WTC11 (cell line): ENCODE measurements around the gene PPM1A. TPM values are rescaled to one million over a fixed set of nuclear protein-coding genes. Genes with fewer than 3 reads are reported as not detected.

Experiments
- ATAC-seq: fragments of 200-7000 bp; cut with Tn5 transposase; 2 replicates; pipeline ENCODE4 v1.10.0; 2021; ENCODE audit warnings: mild to moderate bottlenecking, moderate library complexity
- CTCF ChIA-PET: fragments of 300-600 bp; sonication (Branson Sonifier 250); formaldehyde crosslinking; loops from one replicate; lab custom pipeline; 2021; ENCODE audit warnings: antibody characterized with exemption; lab: Charles Lee
- POLR2A ChIA-PET: fragments of 350-600 bp; sonication (Branson Sonifier 250); formaldehyde crosslinking; loops from one replicate; lab custom pipeline; 2021; ENCODE audit warnings: antibody characterized with exemption; lab: Charles Lee
- DNase-seq: peaks from one replicate; pipeline ENCODE4 v3.0.0; 2021; ENCODE audit warnings: low spot score
- H3K27ac Mint-ChIP-seq: 2 replicates; pipeline ENCODE4 v1.8.0; 2021; ENCODE audit warnings: mixed read lengths
- H3K27me3 Mint-ChIP-seq: 2 replicates; pipeline ENCODE4 v1.8.0; 2021; ENCODE audit warnings: low read depth, mild to moderate bottlenecking, moderate library complexity, mixed read lengths
- H3K36me3 Mint-ChIP-seq: 2 replicates; pipeline ENCODE4 v1.8.0; 2021; ENCODE audit warnings: mixed read lengths
- H3K4me1 Mint-ChIP-seq: 2 replicates; pipeline ENCODE4 v1.8.0; 2022; ENCODE audit warnings: mixed read lengths
- H3K4me3 Mint-ChIP-seq: 2 replicates; pipeline ENCODE4 v1.8.0; 2021; ENCODE audit warnings: mild to moderate bottlenecking, moderate library complexity, mixed read lengths
- H3K9me3 Mint-ChIP-seq: 2 replicates; pipeline ENCODE4 v1.8.0; 2021; ENCODE audit warnings: mixed read lengths
- ELF4 ChIP-seq: sonication (generic); formaldehyde crosslinking; IDR thresholded peaks from 2 replicates; pipeline ENCODE4 v1.8.1; 2022; ENCODE audit warnings: low read depth, mild to moderate bottlenecking, moderate library complexity, missing genetic modification reagents
- ESRRA ChIP-seq: sonication (generic); formaldehyde crosslinking; IDR thresholded peaks from 2 replicates; pipeline ENCODE4 v1.8.1; 2022; ENCODE audit warnings: mild to moderate bottlenecking, missing genetic modification reagents, borderline replicate concordance
- FOXP1 ChIP-seq: sonication (generic); formaldehyde crosslinking; IDR thresholded peaks from 2 replicates; pipeline ENCODE4 v1.8.0; 2022; ENCODE audit warnings: missing genetic modification reagents, mild to moderate bottlenecking, moderate library complexity, borderline replicate concordance
- HMGA2 ChIP-seq: fragments of 250-450 bp; sonication (Bioruptor Pico); IDR thresholded peaks from 2 replicates; pipeline ENCODE4 v1.4.0; 2021; ENCODE audit warnings: mild to moderate bottlenecking, moderate library complexity
- KAT7 ChIP-seq: sonication (generic); formaldehyde crosslinking; IDR thresholded peaks from 2 replicates; pipeline ENCODE4 v1.8.1; 2023; ENCODE audit warnings: missing genetic modification reagents, mild to moderate bottlenecking, borderline replicate concordance
- MYBL2 ChIP-seq: sonication (generic); formaldehyde crosslinking; IDR thresholded peaks from 2 replicates; pipeline ENCODE4 v1.8.1; 2023; ENCODE audit warnings: mild to moderate bottlenecking, moderate library complexity, missing genetic modification reagents
- NR3C1 ChIP-seq: sonication (generic); formaldehyde crosslinking; conservative IDR thresholded peaks from 2 replicates; pipeline ENCODE4 v1.8.1; 2023; ENCODE audit warnings: low read depth, mild to moderate bottlenecking, missing genetic modification reagents
- RELA ChIP-seq: sonication (generic); formaldehyde crosslinking; IDR thresholded peaks from 2 replicates; pipeline ENCODE4 v1.8.1; 2022; ENCODE audit warnings: missing genetic modification reagents, mild to moderate bottlenecking, borderline replicate concordance
- SMAD4 ChIP-seq: sonication (generic); formaldehyde crosslinking; IDR thresholded peaks from 2 replicates; pipeline ENCODE4 v1.8.0; 2022; ENCODE audit warnings: mild to moderate bottlenecking, missing genetic modification reagents
- TEAD4 ChIP-seq: sonication (generic); formaldehyde crosslinking; IDR thresholded peaks from 2 replicates; pipeline ENCODE4 v1.8.0; 2022; ENCODE audit warnings: mild to moderate bottlenecking, missing genetic modification reagents
- ZNF121 ChIP-seq: sonication (generic); formaldehyde crosslinking; IDR thresholded peaks from 2 replicates; pipeline ENCODE4 v1.8.0; 2023; ENCODE audit warnings: missing genetic modification reagents
- ZNF138 ChIP-seq: sonication (generic); formaldehyde crosslinking; conservative IDR thresholded peaks from 2 replicates; pipeline ENCODE4 v1.8.1; 2022; ENCODE audit warnings: mild to moderate bottlenecking, moderate library complexity, missing genetic modification reagents
- ZNF317 ChIP-seq: sonication (generic); formaldehyde crosslinking; IDR thresholded peaks from 2 replicates; pipeline ENCODE4 v1.8.1; 2023; ENCODE audit warnings: low read depth, mild to moderate bottlenecking, moderate library complexity, missing genetic modification reagents, borderline replicate concordance
- ZNF671 ChIP-seq: fragments of 250-450 bp; sonication (Bioruptor Pico); IDR thresholded peaks from 2 replicates; pipeline ENCODE4 v1.8.0; 2021; ENCODE audit warnings: mild to moderate bottlenecking
- total RNA-seq: library from RNA; stranded (reverse); gene quantifications from 3 replicates; pipeline ENCODE4 v1.2.3, GENCODE V29; 2021
- TF ChIP-seq, protein P1 (sequence below): sonication (generic); formaldehyde crosslinking; IDR thresholded peaks from 2 replicates; pipeline ENCODE4 v1.8.0; 2022; ENCODE audit warnings: mild to moderate bottlenecking, missing genetic modification reagents
- TF ChIP-seq, protein P2 (sequence below): sonication (generic); formaldehyde crosslinking; IDR thresholded peaks from 2 replicates; pipeline ENCODE4 v1.8.0; 2023; ENCODE audit warnings: mild to moderate bottlenecking, missing genetic modification reagents
- TF ChIP-seq, protein P3 (sequence below): sonication (generic); formaldehyde crosslinking; IDR thresholded peaks from 2 replicates; pipeline ENCODE4 v1.8.1; 2022; ENCODE audit warnings: low read depth, mild to moderate bottlenecking, moderate library complexity, missing genetic modification reagents, borderline replicate concordance
- TF ChIP-seq, protein P4 (sequence below): sonication (generic); formaldehyde crosslinking; IDR thresholded peaks from 2 replicates; pipeline ENCODE4 v1.8.1; 2022; ENCODE audit warnings: mild to moderate bottlenecking, missing genetic modification reagents, moderate library complexity, borderline replicate concordance
- TF ChIP-seq, protein P5 (sequence below): sonication (generic); formaldehyde crosslinking; IDR thresholded peaks from 2 replicates; pipeline ENCODE4 v1.8.1; 2023; ENCODE audit warnings: mild to moderate bottlenecking, missing genetic modification reagents
- TF ChIP-seq, protein P6 (sequence below): sonication (generic); formaldehyde crosslinking; IDR thresholded peaks from 2 replicates; pipeline ENCODE4 v1.8.1; 2023; ENCODE audit warnings: mild to moderate bottlenecking, missing genetic modification reagents, moderate library complexity

PPM1A gene
- total RNA-seq, 1 experiment from 2014 or later = 52.5 TPM

DNA sequence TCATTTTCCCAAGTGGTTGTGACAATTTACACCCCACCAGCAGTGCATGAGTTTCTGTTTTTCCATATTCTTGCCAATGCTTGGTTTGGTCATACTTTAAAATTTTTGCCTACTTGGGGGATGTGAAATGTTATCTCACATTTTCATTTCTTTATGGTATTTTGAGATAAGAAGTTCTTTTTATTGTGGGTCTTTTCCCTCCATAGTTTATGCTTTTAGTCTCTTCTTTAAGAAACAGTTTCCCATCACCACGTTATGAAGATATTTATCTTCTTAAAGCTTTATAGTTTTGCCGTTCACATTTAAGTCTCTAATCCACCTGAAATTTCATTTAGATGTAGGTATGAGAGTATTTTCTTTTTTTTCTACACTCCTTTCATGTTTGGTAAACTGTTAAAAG, 95.7 kb downstream of the PPM1A start:
- H3K27ac Mint-ChIP-seq = no peak overlapping the region
- H3K9me3 Mint-ChIP-seq = peaks cover 9% of the 10 kb centered on the region; the same call in 1 of the 2 replicates
- no peak overlapping the region for H3K4me3 Mint-ChIP-seq
- H3K4me1 Mint-ChIP-seq = peaks cover 37% of the 10 kb centered on the region
- no peaks in the 10 kb centered on the region for H3K36me3 Mint-ChIP-seq
- CTCF ChIA-PET = interaction anchor here (0.7 kb wide), 1 partner anchor 13 kb away, joined by 3 read pairs; no protein-coding TSS in a partner anchor
- ATAC-seq = no peak
- H3K27me3 Mint-ChIP-seq = no peaks in the 10 kb centered on the region
- TF ChIP-seq RELA (CRISPR knock-in tag) = no peak
- TF ChIP-seq, protein P1, sequence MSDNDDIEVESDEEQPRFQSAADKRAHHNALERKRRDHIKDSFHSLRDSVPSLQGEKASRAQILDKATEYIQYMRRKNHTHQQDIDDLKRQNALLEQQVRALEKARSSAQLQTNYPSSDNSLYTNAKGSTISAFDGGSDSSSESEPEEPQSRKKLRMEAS (CRISPR knock-in tag) = no peak
- no peak for TF ChIP-seq FOXP1
- TF ChIP-seq SMAD4 (CRISPR knock-in tag) = no peak
- TF ChIP-seq, protein P2, sequence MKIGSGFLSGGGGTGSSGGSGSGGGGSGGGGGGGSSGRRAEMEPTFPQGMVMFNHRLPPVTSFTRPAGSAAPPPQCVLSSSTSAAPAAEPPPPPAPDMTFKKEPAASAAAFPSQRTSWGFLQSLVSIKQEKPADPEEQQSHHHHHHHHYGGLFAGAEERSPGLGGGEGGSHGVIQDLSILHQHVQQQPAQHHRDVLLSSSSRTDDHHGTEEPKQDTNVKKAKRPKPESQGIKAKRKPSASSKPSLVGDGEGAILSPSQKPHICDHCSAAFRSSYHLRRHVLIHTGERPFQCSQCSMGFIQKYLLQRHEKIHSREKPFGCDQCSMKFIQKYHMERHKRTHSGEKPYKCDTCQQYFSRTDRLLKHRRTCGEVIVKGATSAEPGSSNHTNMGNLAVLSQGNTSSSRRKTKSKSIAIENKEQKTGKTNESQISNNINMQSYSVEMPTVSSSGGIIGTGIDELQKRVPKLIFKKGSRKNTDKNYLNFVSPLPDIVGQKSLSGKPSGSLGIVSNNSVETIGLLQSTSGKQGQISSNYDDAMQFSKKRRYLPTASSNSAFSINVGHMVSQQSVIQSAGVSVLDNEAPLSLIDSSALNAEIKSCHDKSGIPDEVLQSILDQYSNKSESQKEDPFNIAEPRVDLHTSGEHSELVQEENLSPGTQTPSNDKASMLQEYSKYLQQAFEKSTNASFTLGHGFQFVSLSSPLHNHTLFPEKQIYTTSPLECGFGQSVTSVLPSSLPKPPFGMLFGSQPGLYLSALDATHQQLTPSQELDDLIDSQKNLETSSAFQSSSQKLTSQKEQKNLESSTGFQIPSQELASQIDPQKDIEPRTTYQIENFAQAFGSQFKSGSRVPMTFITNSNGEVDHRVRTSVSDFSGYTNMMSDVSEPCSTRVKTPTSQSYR (CRISPR knock-in tag) = no peak
- no peak for TF ChIP-seq ZNF317 (CRISPR knock-in tag)
- TF ChIP-seq, protein P3, sequence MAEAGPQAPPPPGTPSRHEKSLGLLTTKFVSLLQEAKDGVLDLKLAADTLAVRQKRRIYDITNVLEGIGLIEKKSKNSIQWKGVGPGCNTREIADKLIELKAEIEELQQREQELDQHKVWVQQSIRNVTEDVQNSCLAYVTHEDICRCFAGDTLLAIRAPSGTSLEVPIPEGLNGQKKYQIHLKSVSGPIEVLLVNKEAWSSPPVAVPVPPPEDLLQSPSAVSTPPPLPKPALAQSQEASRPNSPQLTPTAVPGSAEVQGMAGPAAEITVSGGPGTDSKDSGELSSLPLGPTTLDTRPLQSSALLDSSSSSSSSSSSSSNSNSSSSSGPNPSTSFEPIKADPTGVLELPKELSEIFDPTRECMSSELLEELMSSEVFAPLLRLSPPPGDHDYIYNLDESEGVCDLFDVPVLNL (CRISPR knock-in tag) = no peak
- no peak for TF ChIP-seq HMGA2 (CRISPR knock-in tag)
- TF ChIP-seq TEAD4 (CRISPR knock-in tag) = no peak
- TF ChIP-seq, all 79 proteins: peak for 0
- no peak for DNase-seq
- POLR2A ChIA-PET = no interaction called here

DNA sequence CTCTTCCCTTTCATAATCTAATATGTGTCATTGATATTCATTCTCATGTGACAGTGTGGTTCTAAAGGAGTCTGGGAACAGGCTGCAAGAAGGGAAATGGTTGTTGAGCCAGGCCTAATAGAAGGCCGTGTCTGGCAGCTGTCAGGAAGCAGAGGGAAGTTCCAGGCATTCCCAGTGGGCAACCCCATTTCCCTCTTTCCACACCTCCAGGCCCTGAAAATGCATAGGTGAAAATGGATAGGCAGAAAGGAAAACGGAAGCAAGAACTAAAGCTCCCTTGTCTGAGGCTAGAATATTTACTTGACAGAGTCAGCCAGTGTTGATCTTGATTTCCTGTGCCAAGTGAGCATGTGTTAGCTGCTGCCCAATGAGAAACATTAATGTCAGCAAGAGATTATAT, 97.7 kb downstream of the PPM1A start:
- ChIA-PET POLR2A (no interaction called here), CTCF (interaction anchor here (1.6 to 2.5 kb wide), 3 partner anchors 12 to 19 kb away, joined by 4 to 12 read pairs (median 6); no protein-coding TSS in a partner anchor)
- TF ChIP-seq ZNF121 (CRISPR knock-in tag) (no peak), ZNF138 (CRISPR knock-in tag) (no peak), ELF4 (CRISPR knock-in tag) (no peak), SMAD4 (CRISPR knock-in tag) (no peak), MYBL2 (CRISPR knock-in tag) (no peak), ZNF671 (CRISPR knock-in tag) (no peak), ESRRA (CRISPR knock-in tag) (no peak), RELA (CRISPR knock-in tag) (no peak), KAT7 (no peak), NR3C1 (CRISPR knock-in tag) (no peak)
- TF ChIP-seq, protein P4, sequence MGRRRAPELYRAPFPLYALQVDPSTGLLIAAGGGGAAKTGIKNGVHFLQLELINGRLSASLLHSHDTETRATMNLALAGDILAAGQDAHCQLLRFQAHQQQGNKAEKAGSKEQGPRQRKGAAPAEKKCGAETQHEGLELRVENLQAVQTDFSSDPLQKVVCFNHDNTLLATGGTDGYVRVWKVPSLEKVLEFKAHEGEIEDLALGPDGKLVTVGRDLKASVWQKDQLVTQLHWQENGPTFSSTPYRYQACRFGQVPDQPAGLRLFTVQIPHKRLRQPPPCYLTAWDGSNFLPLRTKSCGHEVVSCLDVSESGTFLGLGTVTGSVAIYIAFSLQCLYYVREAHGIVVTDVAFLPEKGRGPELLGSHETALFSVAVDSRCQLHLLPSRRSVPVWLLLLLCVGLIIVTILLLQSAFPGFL = no peak
- TF ChIP-seq, protein P5, sequence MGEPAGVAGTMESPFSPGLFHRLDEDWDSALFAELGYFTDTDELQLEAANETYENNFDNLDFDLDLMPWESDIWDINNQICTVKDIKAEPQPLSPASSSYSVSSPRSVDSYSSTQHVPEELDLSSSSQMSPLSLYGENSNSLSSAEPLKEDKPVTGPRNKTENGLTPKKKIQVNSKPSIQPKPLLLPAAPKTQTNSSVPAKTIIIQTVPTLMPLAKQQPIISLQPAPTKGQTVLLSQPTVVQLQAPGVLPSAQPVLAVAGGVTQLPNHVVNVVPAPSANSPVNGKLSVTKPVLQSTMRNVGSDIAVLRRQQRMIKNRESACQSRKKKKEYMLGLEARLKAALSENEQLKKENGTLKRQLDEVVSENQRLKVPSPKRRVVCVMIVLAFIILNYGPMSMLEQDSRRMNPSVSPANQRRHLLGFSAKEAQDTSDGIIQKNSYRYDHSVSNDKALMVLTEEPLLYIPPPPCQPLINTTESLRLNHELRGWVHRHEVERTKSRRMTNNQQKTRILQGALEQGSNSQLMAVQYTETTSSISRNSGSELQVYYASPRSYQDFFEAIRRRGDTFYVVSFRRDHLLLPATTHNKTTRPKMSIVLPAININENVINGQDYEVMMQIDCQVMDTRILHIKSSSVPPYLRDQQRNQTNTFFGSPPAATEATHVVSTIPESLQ (CRISPR knock-in tag) = no peak
- TF ChIP-seq, protein P6, sequence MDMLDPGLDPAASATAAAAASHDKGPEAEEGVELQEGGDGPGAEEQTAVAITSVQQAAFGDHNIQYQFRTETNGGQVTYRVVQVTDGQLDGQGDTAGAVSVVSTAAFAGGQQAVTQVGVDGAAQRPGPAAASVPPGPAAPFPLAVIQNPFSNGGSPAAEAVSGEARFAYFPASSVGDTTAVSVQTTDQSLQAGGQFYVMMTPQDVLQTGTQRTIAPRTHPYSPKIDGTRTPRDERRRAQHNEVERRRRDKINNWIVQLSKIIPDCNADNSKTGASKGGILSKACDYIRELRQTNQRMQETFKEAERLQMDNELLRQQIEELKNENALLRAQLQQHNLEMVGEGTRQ (CRISPR knock-in tag) = no peak
- Mint-ChIP-seq H3K4me1 (peaks cover 49% of the 10 kb centered on the region), H3K4me3 (no peak overlapping the region), H3K9me3 (peaks cover 9% of the 10 kb centered on the region; the same call in 1 of the 2 replicates), H3K27me3 (no peaks in the 10 kb centered on the region), H3K27ac (0 out of 2 replicates have a peak overlapping the region, but pooled peaks have one; percentile 1), H3K36me3 (no peaks in the 10 kb centered on the region)
- DNase-seq (no peak), ATAC-seq (no peak)
